C4-2B (cell line): ENCODE results near the gene TF.

Source experiments
- CTCF ChIP-seq: fragments of 450-650 bp; conservative IDR thresholded peaks from 2 replicates; pipeline ENCODE4 v1.5.1; 2017; ENCODE audit warnings: mild to moderate bottlenecking
- ZFX ChIP-seq: fragments of 450-650 bp; IDR thresholded peaks from 2 replicates; pipeline ENCODE4 v1.6.1; 2017

DNA sequence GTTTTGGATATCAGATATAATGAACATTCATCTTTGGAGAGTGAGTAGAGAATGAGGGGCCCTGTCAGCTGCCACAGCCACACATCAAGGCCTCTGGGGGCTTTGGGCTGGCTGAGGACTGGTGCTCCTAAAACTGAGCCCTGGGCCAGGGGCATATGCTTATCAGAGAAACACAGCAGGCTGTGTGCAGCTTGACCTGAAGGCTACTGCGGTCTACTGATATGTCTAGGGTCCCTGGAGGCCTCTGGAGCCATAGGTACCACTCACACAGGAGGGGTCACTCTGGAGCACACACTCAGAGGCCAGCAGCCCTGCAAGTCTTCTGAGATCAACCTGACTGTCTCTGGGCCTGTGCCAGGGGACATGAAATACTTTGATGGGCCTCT is 7.6 kb downstream of the TF start:
- TF ChIP-seq CTCF = no peak
- TF ChIP-seq ZFX = no peak
